GM15510 (cell line): ENCODE data around the gene APLF.

Experiments used
- POLR2A ChIP-seq: IDR thresholded peaks from 3 replicates; pipeline ENCODE4 v1.6.1; 2011; ENCODE audit warnings: borderline replicate concordance; ENCODE audit not compliant: insufficient read length; ENCODE audit errors: extremely low read depth

Gene APLF

GRCh38 chr2:68589963-68590362, 122.6 kb downstream of the APLF start:
- TF ChIP-seq POLR2A: no peak

- TF ChIP-seq POLR2A: no peak
These were observed 123.3 kb downstream of the APLF start for GRCh38 chr2:68590702-68591101.

- no peak for TF ChIP-seq POLR2A
These were observed 123.8 kb downstream of the APLF start for GRCh38 chr2:68591225-68591624.

GRCh38 chr2:68594041-68594440, 126.7 kb downstream of the APLF start:
- TF ChIP-seq POLR2A: no peak

GRCh38 chr2:68594674-68595492, 127.5 kb downstream of the APLF start:
- TF ChIP-seq POLR2A: no peak

GRCh38 chr2:68603059-68603458, 135.7 kb downstream of the APLF start:
- no peak for TF ChIP-seq POLR2A

- no peak for TF ChIP-seq POLR2A
These were observed 136.7 kb downstream of the APLF start for GRCh38 chr2:68604077-68604476.

GRCh38 chr2:68605939-68606338, 138.6 kb downstream of the APLF start:
- no peak for TF ChIP-seq POLR2A

- TF ChIP-seq POLR2A: no peak
These were observed 139.4 kb downstream of the APLF start for GRCh38 chr2:68606759-68607158.

- no peak for TF ChIP-seq POLR2A
These were observed 140.5 kb downstream of the APLF start for GRCh38 chr2:68607837-68608236.

GRCh38 chr2:68612765-68613519, 145.6 kb downstream of the APLF start:
- TF ChIP-seq POLR2A: no peak

GRCh38 chr2:68620772-68621171, 153.4 kb downstream of the APLF start:
- TF ChIP-seq POLR2A: no peak

GRCh38 chr2:68623820-68624219, 156.4 kb downstream of the APLF start:
- TF ChIP-seq POLR2A: no peak

GRCh38 chr2:68627615-68628014, 160.2 kb downstream of the APLF start:
- no peak for TF ChIP-seq POLR2A
